GM12878 (cell line): ENCODE results near the gene GPALPP1. TPM values are rescaled to one million over a fixed set of nuclear protein-coding genes. Genes with fewer than 3 reads are reported as not detected.

Source experiments
- ATAC-seq: fragments of 200-7000 bp; cut with Tn5 transposase; 3 replicates; pipeline ENCODE4 v1.9.1; 2020; ENCODE audit warnings: mild to moderate bottlenecking, moderate library complexity
- BruUV-seq: library from RNA; stranded (reverse); fragments of 400-500 nt; replicated peaks from 2 replicates; lab custom pipeline; 2021; lab: Mats Ljungman, UMichigan
- CTCF ChIA-PET: fragments of 300-600 bp; sonication (Branson Sonifier 250); formaldehyde crosslinking; extraction: SDS; loops from one replicate; lab custom pipeline; 2021; ENCODE audit warnings: inconsistent platforms; lab: Yijun Ruan, JAX
- POLR2A ChIA-PET: fragments of 350-600 bp; formaldehyde crosslinking; extraction: SDS; loops from one replicate; lab custom pipeline; 2021; ENCODE audit warnings: inconsistent platforms; lab: Charles Lee
- RAD21 ChIA-PET: fragments of 300-600 bp; sonication (Branson Sonifier 250); formaldehyde crosslinking; loops from one replicate; lab custom pipeline; 2023; ENCODE audit warnings: antibody characterized with exemption; ENCODE audit not compliant: unreplicated experiment; lab: Charles Lee
- SMC1A ChIA-PET: fragments of 300-600 bp; sonication (Branson Sonifier 250); formaldehyde crosslinking; loops from one replicate; lab custom pipeline; 2023; ENCODE audit not compliant: unreplicated experiment, uncharacterized antibody; lab: Charles Lee
- DNase-seq: peaks from one replicate; pipeline ENCODE4 v3.0.0-alpha.2; 2011; ENCODE audit warnings: low read depth, low spot score
- FAIRE-seq: peaks from 3 replicates; lab custom pipeline; 2011; peaks lifted over from hg19 to GRCh38; lab: Jason Lieb, UNC
- H2AFZ ChIP-seq: 2 replicates; pipeline ENCODE4 v1.6.0; 2011; ENCODE audit warnings: low read depth, low read length, control low read depth; ENCODE audit not compliant: control insufficient read depth
- H3K27ac ChIP-seq: 2 replicates; pipeline ENCODE4 v1.5.1; 2011; ENCODE audit warnings: control low read depth; ENCODE audit not compliant: control insufficient read depth, insufficient read depth
- H3K27me3 ChIP-seq, 2 experiments: replicated peaks in 1 of 2; 2 replicates each; pipeline versions ENCODE4 v1.6.0 to v1.6.1; 2011; ENCODE audit warnings: low read length in 1 of 2; ENCODE audit not compliant: control insufficient read depth in 2 of 2, insufficient read depth in 2 of 2
- H3K36me3 ChIP-seq, 2 experiments: 2 replicates each; pipeline ENCODE4 v1.5.1; 2011; ENCODE audit warnings: low read length in 1 of 2; ENCODE audit not compliant: control insufficient read depth in 2 of 2, insufficient read depth in 2 of 2
- H3K4me1 ChIP-seq: 2 replicates; pipeline ENCODE4 v1.6.1; 2011; ENCODE audit warnings: mild to moderate bottlenecking, low read length, moderate library complexity, mixed read lengths; ENCODE audit not compliant: control insufficient read depth, insufficient read depth
- H3K4me2 ChIP-seq: 2 replicates; pipeline ENCODE4 v1.6.0; 2011; ENCODE audit warnings: control low read depth; ENCODE audit not compliant: control insufficient read depth, insufficient read depth
- H3K4me3 ChIP-seq: fragments of 200-600 bp; sonication (generic); 2 replicates; pipeline ENCODE4 v1.5.1; 2016
- H3K79me2 ChIP-seq: 2 replicates; pipeline ENCODE4 v1.6.0; 2011; ENCODE audit warnings: low read length; ENCODE audit not compliant: control insufficient read depth, insufficient read depth
- H3K9ac ChIP-seq: 2 replicates; pipeline ENCODE4 v1.8.0; 2011; ENCODE audit warnings: low read length, control low read depth, mixed read lengths; ENCODE audit not compliant: control insufficient read depth, insufficient read depth
- H3K9me3 ChIP-seq: replicated peaks from 3 replicates; pipeline ENCODE4 v1.5.1; 2011; ENCODE audit warnings: mild to moderate bottlenecking, low read length; ENCODE audit not compliant: control insufficient read depth, insufficient read depth
- H4K20me1 ChIP-seq: 2 replicates; pipeline ENCODE4 v1.6.0; 2011; ENCODE audit not compliant: control insufficient read depth, insufficient read depth
- ATF3 ChIP-seq: IDR thresholded peaks from 2 replicates; pipeline ENCODE4 v1.6.1; 2011; ENCODE audit warnings: low read depth, mild to moderate bottlenecking, low read length, moderate library complexity, borderline replicate concordance; ENCODE audit errors: extremely low read depth
- BACH1 ChIP-seq: fragments of 450-650 bp; IDR thresholded peaks from 2 replicates; pipeline ENCODE4 v1.6.1; 2017; ENCODE audit warnings: mild to moderate bottlenecking, borderline replicate concordance
- CBFB ChIP-seq: IDR thresholded peaks from 2 replicates; pipeline ENCODE4 v1.6.1; 2016; ENCODE audit warnings: antibody characterized with exemption, low read depth
- CHD4 ChIP-seq: fragments of 200-600 bp; sonication (generic); IDR thresholded peaks from 2 replicates; pipeline ENCODE4 v1.6.1; 2016; ENCODE audit warnings: mild to moderate bottlenecking
- CTCF ChIP-seq, 3 experiments: IDR thresholded peaks in 2 of 3; conservative IDR thresholded peaks in 1 of 3; 2 replicates each; pipeline ENCODE4 v1.5.1; 2011; ENCODE audit warnings: low read depth in 3 of 3, low read length in 3 of 3, mild to moderate bottlenecking in 3 of 3, control low read depth in 2 of 3, moderate library complexity in 2 of 3, inconsistent platforms in 1 of 3, mixed read lengths in 1 of 3; ENCODE audit not compliant: control insufficient read depth in 2 of 3, insufficient read depth in 1 of 3; ENCODE audit errors: extremely low read depth in 1 of 3
- E2F4 ChIP-seq: IDR thresholded peaks from 2 replicates; pipeline ENCODE4 v1.6.1; 2012; ENCODE audit warnings: low read depth, low read length, improper control_type of control experiment
- FOS ChIP-seq: IDR thresholded peaks from 3 replicates; pipeline ENCODE4 v1.6.1; 2011; ENCODE audit warnings: borderline replicate concordance; ENCODE audit not compliant: insufficient read length; ENCODE audit errors: extremely low read depth
- HDGF ChIP-seq: fragments of 450-650 bp; IDR thresholded peaks from 2 replicates; pipeline ENCODE4 v1.6.1; 2016; ENCODE audit warnings: antibody characterized with exemption
- IKZF1 ChIP-seq: fragments of 450-650 bp; conservative IDR thresholded peaks from 2 replicates; pipeline ENCODE4 v1.6.1; 2017; ENCODE audit warnings: antibody characterized with exemption, mild to moderate bottlenecking
- NR2C1 ChIP-seq: fragments of 450-650 bp; IDR thresholded peaks from 2 replicates; pipeline ENCODE4 v1.6.1; 2017; ENCODE audit warnings: antibody characterized with exemption, mild to moderate bottlenecking, moderate library complexity
- PML ChIP-seq: IDR thresholded peaks from 2 replicates; pipeline ENCODE4 v1.6.1; 2012; ENCODE audit warnings: low read length, inconsistent platforms
- RB1 ChIP-seq: fragments of 450-650 bp; formaldehyde crosslinking; IDR thresholded peaks from 2 replicates; pipeline ENCODE4 v1.6.1; 2017; ENCODE audit warnings: mild to moderate bottlenecking, borderline replicate concordance
- RCOR1 ChIP-seq: conservative IDR thresholded peaks from 2 replicates; pipeline ENCODE4 v1.6.1; 2012; ENCODE audit warnings: low read depth, low read length, improper control_type of control experiment
- SMAD5 ChIP-seq: IDR thresholded peaks from 2 replicates; pipeline ENCODE4 v1.6.1; 2016; ENCODE audit warnings: antibody characterized with exemption, low read depth
- SREBF1 ChIP-seq: IDR thresholded peaks from 2 replicates; pipeline ENCODE4 v1.6.1; 2012; ENCODE audit warnings: mild to moderate bottlenecking, low read length
- SREBF2 ChIP-seq: IDR thresholded peaks from 2 replicates; pipeline ENCODE4 v1.6.1; 2012; ENCODE audit warnings: mild to moderate bottlenecking, low read length
- ZBED1 ChIP-seq: IDR thresholded peaks from 2 replicates; pipeline ENCODE4 v1.6.1; 2016; ENCODE audit warnings: borderline replicate concordance
- ZNF24 ChIP-seq: fragments of 450-650 bp; IDR thresholded peaks from 2 replicates; pipeline ENCODE4 v1.6.1; 2017; ENCODE audit warnings: antibody characterized with exemption, mild to moderate bottlenecking
- ZNF687 ChIP-seq: fragments of 450-650 bp; IDR thresholded peaks from 2 replicates; pipeline ENCODE4 v1.6.1; 2017; ENCODE audit warnings: mild to moderate bottlenecking, moderate library complexity
- WGBS: methylation state at CpG from one replicate; pipeline ENCODE4 v1.1.6; 2016; ENCODE audit warnings: low lambda C conversion rate; ENCODE audit not compliant: insufficient replicate concordance, insufficient coverage; ENCODE audit errors: missing lambda C conversion rate; 5-methylcytosine and 5-hydroxymethylcytosine counted together
- in situ Hi-C: fragments of 300-500 bp; cut with MboI; formaldehyde crosslinking; loops from 9 replicates; pipeline ENCODE4 v1.14.3; 2018; ENCODE audit warnings: mixed read lengths
- intact Hi-C: fragments of 100-400 bp; cut with micrococcal nuclease; formaldehyde crosslinking; loops from one replicate; pipeline ENCODE4 v1.14.2; 2022; ENCODE audit not compliant: unreplicated experiment
- polyA plus RNA-seq, 11 experiments: library from polyadenylated mRNA; depleted of rRNA in 4 of 11; unstranded in 6 of 11; stranded (reverse) in 5 of 11; fragments of >200 nt; fragmentation: Nextera tagmentation in 4 of 11; fragmentation: Illumina TruSeq in 1 of 11; extraction: Ambion mirVana in 4 of 11; extraction: Trizol in 1 of 11; gene quantifications; 1 replicate in 1 of 11; 2 replicates in 10 of 11; pipeline versions ENCODE4 v1.2.1 to v1.2.3, GENCODE V29; 2011 to 2016; ENCODE audit warnings: inconsistent platforms in 2 of 11, missing spikeins in 2 of 11, low read depth in 1 of 11
- total RNA-seq, 4 experiments: library from RNA; depleted of rRNA in 3 of 4; stranded (reverse); fragments of >200 nt in 3 of 4; fragmentation: Illumina TruSeq in 1 of 4; extraction: Trizol in 1 of 4; gene quantifications; 2 replicates each; pipeline versions ENCODE4 v1.2.1 to v1.2.3, GENCODE V29; 2013 to 2021

Gene GPALPP1
- total and polyA plus RNA-seq, 10 of the 15 experiments (the other 5 are each of a cell fraction or from before 2014, with no cell fraction given), result 14.2 to 32.4 (median 27.9) TPM

GRCh38 chr13:44955406-44955805 is 33.9 kb upstream of the GPALPP1 start (continued):
- TF ChIP-seq FOS (no peak), E2F4 (no peak), NR2C1 (no peak), ZBED1 (no peak), PML (no peak), HDGF (no peak), CHD4 (no peak), SREBF2 (no peak), IKZF1 (no peak), CBFB (no peak), CTCF (IDR thresholded peaks at IDR 0.05 in 2 of 3, conservative IDR thresholded peaks at IDR 0.05 in 1 of 3; ENCODE audit: control insufficient read depth in 2 of 3, extremely low read depth in 1 of 3, insufficient read depth in 1 of 3, low read depth in 3 of 3, low read length in 3 of 3) (no peak)

GRCh38 chr13:44961997-44962396 is 27.3 kb upstream of the GPALPP1 start:
- FAIRE-seq, result no peak
- DNase-seq, result no peak
- ATAC-seq, result no peak
- Histone ChIP-seq H3K27me3 (no peaks in the 10 kb centered on the region), H3K4me1 (no peaks in the 10 kb centered on the region), H3K9me3 (peaks cover 6% of the 10 kb centered on the region), H3K79me2 (no peaks in the 10 kb centered on the region), H3K27ac (no peak overlapping the region), H2AFZ (no peak overlapping the region), H3K36me3 (peaks cover 7 to 30% of the 10 kb centered on the region in 2 experiments; a peak in 3 of 4 replicates), H4K20me1 (no peaks in the 10 kb centered on the region), H3K4me3 (no peak overlapping the region), H3K4me2 (no peak overlapping the region), H3K9ac (no peak overlapping the region)
- POLR2A ChIA-PET, result no interaction called here
- BruUV-seq, result no TSS peak
- SMC1A ChIA-PET, result no interaction called here
- intact Hi-C loops (no loop called here), in situ Hi-C loops (no loop called here)
- 100% methylated on average over 2 of the region's 2 CpGs for WGBS
- CTCF ChIA-PET, result no interaction called here
- RAD21 ChIA-PET, result interaction anchor here (0.5 kb wide), 1 partner anchor 165 kb away, joined by 3 read pairs; no protein-coding TSS in a partner anchor
- TF ChIP-seq SMAD5 (no peak), ZNF24 (no peak), RB1 (no peak), BACH1 (no peak), ATF3 (no peak), RCOR1 (no peak), SREBF1 (no peak), ZNF687 (no peak)
